GM18951 (cell line): ENCODE measurements around the gene HNRNPR.
"Not testable (repeated sequence)": the region's sequence is repeated elsewhere in the genome, so short reads cannot be mapped to it uniquely, and the experiment has no call there.

Source experiments
- POLR2A ChIP-seq: IDR thresholded peaks from 4 replicates; pipeline ENCODE4 v1.6.1; 2011; ENCODE audit warnings: mild to moderate bottlenecking; ENCODE audit not compliant: insufficient read length, insufficient read depth; ENCODE audit errors: extremely low read depth
- in situ Hi-C: fragments of 300-500 bp; cut with MboI; formaldehyde crosslinking; loops from one replicate; pipeline ENCODE4 v1.12.0; 2022; ENCODE audit warnings: low sequenced_read_pairs, mixed read lengths, inconsistent platforms; ENCODE audit not compliant: unreplicated experiment

Gene HNRNPR

DNA sequence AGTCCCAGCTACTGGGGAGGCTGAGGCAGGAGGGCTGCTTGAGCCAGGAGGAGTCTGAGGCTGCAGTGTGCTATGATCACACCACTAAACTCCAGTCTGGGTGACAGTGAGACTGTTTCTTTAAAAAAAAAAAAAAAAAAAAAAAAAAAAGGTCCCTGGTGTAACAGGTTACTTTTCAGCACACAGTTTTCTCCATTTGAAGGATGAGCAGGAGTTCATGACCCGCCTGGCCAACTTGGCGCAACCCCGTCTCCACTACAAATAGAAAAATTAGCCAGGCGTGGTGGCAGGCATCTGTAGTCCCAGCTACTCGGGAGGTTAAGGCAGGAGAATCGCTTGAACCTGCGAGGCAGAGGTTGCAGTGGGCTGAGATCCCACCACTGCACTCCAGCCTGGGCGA, 12.4 kb downstream of the HNRNPR start:
- in situ Hi-C loops = no loop called here
- no peak for TF ChIP-seq POLR2A

DNA sequence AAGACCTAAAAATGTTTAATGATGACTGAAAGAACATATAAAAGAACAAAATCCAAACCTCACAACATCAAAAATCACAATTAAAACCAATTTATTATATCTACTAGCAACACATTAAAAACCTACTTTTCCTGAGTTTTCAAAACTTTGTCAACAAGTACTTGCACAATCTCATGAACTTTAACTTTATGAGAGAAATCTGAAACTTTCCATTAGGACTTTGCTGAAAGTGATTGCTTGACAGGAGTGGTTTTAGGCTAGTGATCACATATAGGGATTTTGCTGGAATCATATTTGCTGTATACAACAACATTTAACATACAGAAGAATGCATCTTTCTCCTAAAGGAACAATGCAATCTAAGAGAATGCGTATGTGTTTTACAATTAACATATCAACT, 13.2 kb downstream of the HNRNPR start:
- TF ChIP-seq POLR2A = no peak
- in situ Hi-C loops = no loop called here

DNA sequence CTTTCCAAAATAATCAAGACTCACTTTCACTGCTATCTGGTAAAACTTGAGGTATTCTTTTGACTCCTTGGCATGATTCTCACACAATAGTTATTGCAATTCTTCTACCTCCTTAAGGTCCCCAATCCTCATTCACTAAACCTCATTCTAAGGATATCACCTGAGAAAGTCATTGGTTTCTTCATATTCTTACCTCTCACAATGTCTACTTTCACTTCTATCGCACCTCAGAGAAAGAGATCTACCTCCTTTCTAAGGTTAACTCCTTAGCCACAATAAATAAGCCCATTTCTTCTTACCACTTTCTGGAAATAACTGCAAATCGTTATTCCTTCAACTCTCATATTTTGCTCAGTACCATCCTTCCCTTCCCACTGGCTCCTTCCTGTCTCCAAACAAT, 18.7 kb downstream of the HNRNPR start:
- in situ Hi-C loops = no loop called here
- no peak for TF ChIP-seq POLR2A

- no peak for TF ChIP-seq POLR2A
- in situ Hi-C loops = no loop called here
Measured at GRCh38 chr1:23322770-23323169, 21.3 kb downstream of the HNRNPR start.

DNA sequence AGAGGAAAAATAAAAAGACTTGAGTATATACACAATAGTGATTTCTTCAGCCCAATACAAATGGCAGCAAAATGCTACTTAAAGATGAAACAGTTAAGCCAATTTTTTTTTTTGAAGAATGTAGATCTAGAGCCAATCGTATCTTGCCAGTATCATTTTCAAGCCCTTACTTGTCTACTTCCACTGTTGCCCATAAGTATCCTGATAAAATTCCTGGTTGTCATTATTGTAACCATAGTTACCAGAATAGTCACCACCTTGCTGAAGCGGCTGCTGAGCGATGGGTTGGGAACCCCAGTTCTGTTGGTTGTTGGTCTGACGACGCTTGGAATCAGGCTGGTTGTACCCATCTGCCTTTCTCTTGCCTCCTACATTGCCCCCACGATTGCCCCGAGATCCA, 33.8 kb downstream of the HNRNPR start:
- in situ Hi-C loops = not testable (repeated sequence)

DNA sequence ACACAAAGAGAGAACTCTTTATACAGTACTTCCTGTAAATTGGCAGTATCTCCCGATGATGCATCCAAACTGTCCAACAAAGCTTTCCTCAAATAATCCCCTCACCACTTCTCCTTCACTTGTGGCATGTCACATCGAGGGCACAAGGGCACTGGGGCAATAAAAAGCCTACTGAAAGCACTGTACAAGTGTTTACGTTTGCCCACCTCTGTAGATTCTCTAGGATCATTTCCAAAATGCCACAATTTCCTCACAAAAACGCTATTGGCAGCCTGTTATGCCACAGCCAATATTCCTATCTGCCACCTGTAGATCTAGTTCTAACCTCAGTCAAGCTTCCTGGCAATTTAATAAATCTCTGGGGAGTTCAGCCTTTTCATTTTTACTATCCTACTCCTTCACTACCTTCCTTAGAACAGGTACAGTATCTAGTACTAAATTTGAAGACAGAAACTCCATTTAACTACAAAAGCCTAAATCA, 39.9 kb downstream of the HNRNPR start:
- in situ Hi-C loops = no loop called here
- TF ChIP-seq POLR2A = no peak

GRCh38 chr1:23303524-23303923, 40.6 kb downstream of the HNRNPR start:
- in situ Hi-C loops = no loop called here
- TF ChIP-seq POLR2A = no peak

- no peak for TF ChIP-seq POLR2A
- in situ Hi-C loops = no loop called here
Measured at GRCh38 chr1:23296931-23297330, 47.2 kb downstream of the HNRNPR start.

GRCh38 chr1:23291706-23292105, 52.4 kb downstream of the HNRNPR start:
- in situ Hi-C loops = no loop called here
- no peak for TF ChIP-seq POLR2A

DNA sequence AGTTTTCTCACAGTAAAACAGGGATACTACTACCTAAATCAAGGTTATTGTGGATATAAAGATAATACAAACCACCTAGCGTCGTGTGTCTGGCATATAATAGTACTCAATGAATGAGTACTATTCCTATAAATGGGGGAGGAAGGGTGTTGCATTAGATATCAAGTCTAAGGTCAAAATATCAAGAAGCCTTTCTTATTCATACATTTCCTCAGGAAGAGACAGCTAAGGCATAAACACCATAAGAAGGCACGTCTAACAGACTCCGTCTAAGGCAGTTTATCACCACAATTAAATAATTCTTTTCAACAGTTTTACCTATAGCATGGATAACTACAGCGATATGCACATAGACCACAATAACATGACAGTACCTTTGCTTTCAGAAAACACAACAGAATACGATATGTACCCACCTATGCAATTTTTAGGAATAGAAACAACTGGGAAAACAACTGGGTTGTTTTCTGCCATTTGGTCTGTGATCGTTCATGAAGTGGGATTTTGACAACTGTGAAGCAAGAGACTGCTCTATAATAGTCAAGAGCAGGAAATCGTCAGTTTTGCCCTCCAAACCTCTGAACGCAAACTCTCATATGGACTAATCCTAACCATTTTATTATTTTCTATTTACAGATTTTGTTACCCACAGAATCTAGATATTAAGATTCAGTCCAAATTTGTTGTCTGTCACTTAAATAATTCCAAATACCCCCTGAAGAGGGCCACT, 53.1 kb downstream of the HNRNPR start:
- in situ Hi-C loops = no loop called here
- TF ChIP-seq POLR2A = no peak

- in situ Hi-C loops = no loop called here
- TF ChIP-seq POLR2A = no peak
Measured at GRCh38 chr1:23288671-23289070, 55.4 kb downstream of the HNRNPR start.

DNA sequence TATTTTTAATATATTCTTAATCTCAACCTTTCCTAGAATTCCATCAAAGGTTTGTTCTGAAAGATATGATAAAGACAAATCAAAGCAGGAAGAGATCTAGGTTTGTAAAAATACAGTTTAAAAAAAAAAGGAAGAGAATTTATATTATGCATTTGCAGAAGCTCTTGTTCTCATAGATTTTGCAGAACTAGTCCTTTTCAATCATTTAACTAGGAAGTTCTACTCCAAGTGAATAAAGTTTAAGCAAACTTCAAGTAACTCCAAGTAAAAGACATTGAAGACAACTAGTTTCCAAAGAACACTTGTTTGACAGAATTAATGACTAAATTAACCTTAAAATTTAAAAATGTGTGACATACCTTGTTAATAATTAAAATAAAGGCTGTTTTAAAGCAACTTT, 55.9 kb downstream of the HNRNPR start:
- TF ChIP-seq POLR2A = no peak
- in situ Hi-C loops = no loop called here

DNA sequence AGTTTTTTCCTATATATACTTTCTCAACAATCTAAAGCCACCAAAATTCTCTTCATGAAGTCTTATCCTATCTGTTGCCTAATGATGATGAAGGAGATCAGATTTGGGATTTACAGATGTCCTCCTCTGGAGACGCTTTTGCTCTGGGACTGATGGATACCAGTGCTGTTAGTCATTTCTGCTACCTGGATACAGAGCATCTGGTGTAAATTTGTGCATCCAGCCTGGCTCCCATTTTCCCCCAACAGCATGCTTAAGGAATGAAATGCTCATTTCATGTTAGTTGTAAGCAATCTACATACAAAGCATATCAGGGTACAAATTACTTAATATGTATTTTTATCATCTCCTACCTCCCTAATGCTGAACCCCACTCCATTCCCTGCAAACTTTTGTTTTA, 57.7 kb downstream of the HNRNPR start:
- in situ Hi-C loops = no loop called here
- no peak for TF ChIP-seq POLR2A

DNA sequence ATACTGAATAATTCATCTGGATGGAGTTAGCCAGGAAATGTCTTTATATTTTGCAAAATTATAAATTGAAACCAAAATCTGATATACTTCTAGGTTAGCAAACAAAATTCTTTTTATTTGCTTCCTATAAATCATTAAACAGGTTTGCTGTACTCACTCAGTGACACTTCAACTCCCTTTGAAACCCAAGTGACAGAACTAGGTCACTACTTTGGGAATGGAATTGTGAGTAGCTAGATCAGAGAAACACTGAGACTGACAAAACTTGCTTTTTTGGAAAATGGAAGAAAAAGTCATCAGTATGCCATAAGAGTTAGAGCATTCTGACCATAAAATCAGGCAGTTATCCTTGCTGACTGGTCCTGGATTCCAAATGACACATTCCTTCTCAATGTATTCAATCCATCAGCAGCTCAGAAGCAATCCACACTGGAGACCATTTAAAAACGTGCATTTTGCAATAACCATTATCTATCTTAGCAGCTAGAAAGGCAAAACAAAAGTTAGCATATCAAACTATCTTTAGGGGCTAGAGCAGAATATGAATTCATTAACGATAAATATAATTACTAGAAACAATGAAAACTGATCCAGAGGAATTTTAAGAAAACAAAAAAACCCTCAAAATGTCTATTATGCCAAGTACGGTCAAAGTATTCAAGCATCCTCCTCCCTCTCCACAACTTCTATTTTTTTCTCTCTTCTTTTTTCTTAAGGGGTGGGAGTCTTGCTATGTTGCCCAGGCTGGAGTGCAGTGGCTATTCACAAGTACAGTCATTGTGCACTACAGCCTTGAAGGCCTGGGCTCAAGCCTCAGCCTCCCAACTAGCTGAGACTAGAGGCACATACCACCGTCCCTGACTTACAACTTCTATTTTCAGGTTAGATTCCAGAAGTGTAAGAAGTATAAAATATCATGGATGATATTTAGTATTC, 60.1 kb downstream of the HNRNPR start:
- in situ Hi-C loops = no loop called here

GRCh38 chr1:23282957-23283356, 61.1 kb downstream of the HNRNPR start:
- in situ Hi-C loops = no loop called here
- TF ChIP-seq POLR2A = no peak

More for the DNA sequence above, 60.1 kb downstream of the HNRNPR start:
- no peak for TF ChIP-seq POLR2A
